Measurements from ENCODE around the gene PSPC1.

PSPC1 gene

GRCh38 chr13:19764237-19764636 is 18.5 kb downstream of the PSPC1 start:
- CTCF ChIA-PET, result interaction anchor here (1.0 kb wide), 1 partner anchor 9 kb away, joined by 5 read pairs; no protein-coding TSS in a partner anchor
- POLR2A ChIA-PET, result interaction anchor here (0.7 kb wide), 1 partner anchor 54 kb away, joined by 4 read pairs; no protein-coding TSS in a partner anchor
- no peak for DNase-seq (ENCODE audit: extremely low spot score)
- TF ChIP-seq CTCF (IDR thresholded peaks at IDR 0.05; ENCODE audit: control extremely low read depth, extremely low read depth, low read depth, missing control alignments), result no peak

GRCh38 chr13:19763618-19764017 is 19.1 kb downstream of the PSPC1 start:
- CTCF ChIA-PET, result no interaction called here
- POLR2A ChIA-PET, result interaction anchor here (0.7 kb wide), 1 partner anchor 55 kb away, joined by 4 read pairs; no protein-coding TSS in a partner anchor
- no peak for TF ChIP-seq CTCF (IDR thresholded peaks at IDR 0.05; ENCODE audit: control extremely low read depth, extremely low read depth, low read depth, missing control alignments)
- no peak for DNase-seq (ENCODE audit: extremely low spot score)

GRCh38 chr13:19759669-19760068 is 23.1 kb downstream of the PSPC1 start:
- no peak for DNase-seq (ENCODE audit: extremely low spot score)
- CTCF ChIA-PET, result interaction anchor here (0.9 kb wide), 1 partner anchor 35 kb away, joined by 3 read pairs; no protein-coding TSS in a partner anchor
- POLR2A ChIA-PET, result no interaction called here
- TF ChIP-seq CTCF (IDR thresholded peaks at IDR 0.05; ENCODE audit: control extremely low read depth, extremely low read depth, low read depth, missing control alignments), result no peak

- ChIA-PET CTCF (no interaction called here), POLR2A (no interaction called here)
- no peak for TF ChIP-seq CTCF (IDR thresholded peaks at IDR 0.05; ENCODE audit: control extremely low read depth, extremely low read depth, low read depth, missing control alignments)
- no peak for DNase-seq (ENCODE audit: extremely low spot score)
These were observed 40.1 kb downstream of the PSPC1 start for GRCh38 chr13:19742643-19743042.

GRCh38 chr13:19737844-19738557 is 44.7 kb downstream of the PSPC1 start:
- DNase-seq (ENCODE audit: extremely low spot score), result no peak
- ChIA-PET CTCF (no interaction called here), POLR2A (interaction anchor here (0.7 kb wide), 1 partner anchor 120 kb away, joined by 5 read pairs; no protein-coding TSS in a partner anchor)
- no peak for TF ChIP-seq CTCF (IDR thresholded peaks at IDR 0.05; ENCODE audit: control extremely low read depth, extremely low read depth, low read depth, missing control alignments)

- DNase-seq (ENCODE audit: extremely low spot score), result no peak
- no peak for TF ChIP-seq CTCF (IDR thresholded peaks at IDR 0.05; ENCODE audit: control extremely low read depth, extremely low read depth, low read depth, missing control alignments)
- CTCF ChIA-PET, result no interaction called here
- POLR2A ChIA-PET, result no interaction called here
These were observed 56.1 kb downstream of the PSPC1 start for GRCh38 chr13:19726611-19727010.

All from GM10248 (cell line).